GM23248 (cell line): ENCODE results near the gene VSIG8. TPM values are rescaled to one million over a fixed set of nuclear protein-coding genes. Genes with fewer than 3 reads are reported as not detected.
A peak's percentile ranks its signal among the peaks of the same experiment; 100 is the strongest.
"Not testable (repeated sequence)": the region's sequence is repeated elsewhere in the genome, so short reads cannot be mapped to it uniquely, and the experiment has no call there.

Experiments used
- DNase-seq: peaks from one replicate; pipeline ENCODE4 v3.0.0-alpha.2; 2015
- H2AFZ ChIP-seq: fragments of 200-600 bp; sonication (generic); 2 replicates; pipeline ENCODE4 v1.6.1; 2016; ENCODE audit warnings: antibody characterized with exemption
- H3F3A ChIP-seq: fragments of 200-600 bp; sonication (generic); 2 replicates; pipeline ENCODE4 v1.6.1; 2016; ENCODE audit warnings: mild to moderate bottlenecking, antibody characterized with exemption, mixed run types; ENCODE audit not compliant: insufficient read depth
- H3K27ac ChIP-seq: fragments of 200-600 bp; sonication (generic); 2 replicates; pipeline ENCODE4 v1.5.1; 2016; ENCODE audit warnings: mild to moderate bottlenecking
- H3K27me3 ChIP-seq: fragments of 200-600 bp; sonication (generic); replicated peaks from 2 replicates; pipeline ENCODE4 v1.6.1; 2016; ENCODE audit warnings: mild to moderate bottlenecking; ENCODE audit not compliant: insufficient read depth
- H3K36me3 ChIP-seq: fragments of 200-600 bp; sonication (generic); 2 replicates; pipeline ENCODE4 v1.6.1; 2016; ENCODE audit warnings: low read depth, mild to moderate bottlenecking
- H3K4me1 ChIP-seq: fragments of 200-600 bp; sonication (generic); 2 replicates; pipeline ENCODE4 v1.6.1; 2016; ENCODE audit warnings: mild to moderate bottlenecking; ENCODE audit not compliant: insufficient read depth
- H3K4me2 ChIP-seq: fragments of 200-600 bp; sonication (generic); one replicate; pipeline ENCODE4 v1.6.1; 2016; ENCODE audit warnings: mild to moderate bottlenecking; ENCODE audit not compliant: unreplicated experiment
- H3K4me3 ChIP-seq: fragments of 200-600 bp; sonication (generic); 2 replicates; pipeline ENCODE4 v1.5.1; 2016; ENCODE audit warnings: mild to moderate bottlenecking
- H3K79me2 ChIP-seq: fragments of 200-600 bp; sonication (generic); 2 replicates; pipeline ENCODE4 v1.6.1; 2016; ENCODE audit warnings: mild to moderate bottlenecking; ENCODE audit not compliant: insufficient read depth
- H3K9ac ChIP-seq: fragments of 200-600 bp; sonication (generic); 2 replicates; pipeline ENCODE4 v1.6.1; 2016; ENCODE audit warnings: mild to moderate bottlenecking
- H3K9me2 ChIP-seq: fragments of 200-600 bp; sonication (generic); 2 replicates; pipeline ENCODE4 v1.6.1; 2016; ENCODE audit warnings: mixed run types, mild to moderate bottlenecking, moderate library complexity; ENCODE audit not compliant: insufficient read depth
- H3K9me3 ChIP-seq: fragments of 200-600 bp; sonication (generic); one replicate; pipeline ENCODE4 v1.6.1; 2017; ENCODE audit warnings: low read depth
- H4K20me1 ChIP-seq: fragments of 200-600 bp; sonication (generic); 2 replicates; pipeline ENCODE4 v1.6.0; 2016; ENCODE audit not compliant: insufficient read depth
- EZH2 ChIP-seq: fragments of 200-600 bp; sonication (generic); IDR thresholded peaks from 2 replicates; pipeline ENCODE4 v1.6.1; 2018; ENCODE audit warnings: antibody characterized with exemption, mild to moderate bottlenecking; ENCODE audit not compliant: insufficient read depth, poor library complexity, severe bottlenecking
- EZH2phosphoT487 ChIP-seq: fragments of 200-600 bp; sonication (generic); IDR thresholded peaks from 2 replicates; pipeline ENCODE4 v1.6.1; 2018; ENCODE audit warnings: antibody characterized with exemption, moderate library complexity, mild to moderate bottlenecking, low read depth; ENCODE audit not compliant: insufficient read depth
- WGBS, 2 experiments: methylation state at CpG; one replicate each; pipeline ENCODE4 v1.1.6; 2015 to 2017; ENCODE audit warnings: low lambda C conversion rate in 2 of 2, low coverage in 1 of 2; ENCODE audit errors: missing lambda C conversion rate in 2 of 2; 5-methylcytosine and 5-hydroxymethylcytosine counted together
- in situ Hi-C: fragments of 300-500 bp; cut with MboI; formaldehyde crosslinking; loops from 2 replicates; pipeline ENCODE4 v1.15.0; 2020
- polyA plus RNA-seq: library from polyadenylated mRNA; unstranded; fragments of >200 nt; fragmentation: Nextera tagmentation; extraction: Ambion mirVana; gene quantifications from 2 replicates; pipeline ENCODE4 v1.2.1, GENCODE V29; 2016
- total RNA-seq: library from RNA; depleted of rRNA; stranded (reverse); fragments of >200 nt; shearing (Covaris generic); gene quantifications from 2 replicates; pipeline ENCODE4 v1.2.3, GENCODE V29; 2014; rRNA removed

VSIG8 gene
- total RNA-seq (not detected in 2 replicates), polyA plus RNA-seq (not detected in 2 replicates)

- Histone ChIP-seq H2AFZ (no peak within 1 kb of the TSS), H3K9me2 (no peaks in the 10 kb centered on the region)
- in situ Hi-C loops: no loop called here
Measured at GRCh38 chr1:159862557-159862956, at the start of gene VSIG8. VSIG8 (minus strand) TSS chr1:159862657; CDS start chr1:159862521, 136 bp downstream.

DNA sequence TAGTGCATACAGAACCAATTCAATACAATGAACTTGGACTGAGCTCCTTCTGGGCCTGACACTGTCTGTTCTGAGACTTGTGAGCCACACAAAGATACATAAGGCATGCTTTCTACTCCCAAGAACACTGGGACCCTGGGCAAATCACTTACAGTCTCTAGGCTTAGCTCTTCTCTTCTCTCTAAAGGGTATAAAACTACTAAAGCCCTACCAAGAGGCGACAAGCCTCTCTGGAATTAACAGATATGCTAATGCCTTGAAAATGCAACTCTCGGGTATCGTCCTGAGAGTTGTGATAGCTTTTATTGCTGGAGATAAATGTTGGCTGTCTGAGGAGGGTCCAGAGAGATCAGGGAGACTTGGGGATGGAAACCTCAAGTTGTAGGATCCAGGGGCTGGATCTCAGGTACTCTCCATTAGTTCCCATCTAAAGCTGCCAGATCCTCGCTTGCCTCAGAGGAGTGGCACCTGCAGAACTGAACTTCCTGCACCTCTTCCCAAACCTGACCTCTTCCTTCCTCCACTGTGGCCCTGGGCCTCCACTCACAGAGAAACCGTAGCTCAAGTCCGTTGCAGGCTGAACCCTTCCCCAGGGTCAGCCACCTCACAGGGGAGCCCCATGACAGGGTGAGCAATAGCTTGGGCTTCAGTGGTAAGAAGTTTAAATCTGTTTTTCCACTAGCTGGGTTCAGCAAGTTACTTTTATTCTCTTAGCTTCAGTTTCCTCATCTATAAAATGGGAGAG, 49.0 kb upstream of the VSIG8 start:
- H3K36me3 ChIP-seq: no peaks in the 10 kb centered on the region
- no peaks in the 10 kb centered on the region for H3K9me3 ChIP-seq
- no peak for DNase-seq
- no peak overlapping the region for H2AFZ ChIP-seq
- no peaks in the 10 kb centered on the region for H3K9me2 ChIP-seq
- TF ChIP-seq EZH2phosphoT487 (no peak), EZH2 (no peak)
- in situ Hi-C loops: no loop called here
- H3K27ac ChIP-seq: peak overlapping the region; percentile 73
- H3K4me1 ChIP-seq: peaks cover 44% of the 10 kb centered on the region
- no peaks in the 10 kb centered on the region for H3K79me2 ChIP-seq
- H3F3A ChIP-seq: peaks cover 15% of the 10 kb centered on the region
- H3K27me3 ChIP-seq: no peaks in the 10 kb centered on the region
- H3K9ac ChIP-seq: peak overlapping the region; percentile 59
- WGBS, 2 experiments: 90 to 93% methylated on average over 6 of the region's 6 CpGs
- H3K4me2 ChIP-seq: no peak overlapping the region
- no peak overlapping the region for H3K4me3 ChIP-seq
- no peaks in the 10 kb centered on the region for H4K20me1 ChIP-seq

More at GRCh38 chr1:159862557-159862956, at the start of gene VSIG8:
- H3K27ac ChIP-seq: no peak within 1 kb of the TSS
- WGBS, 2 experiments: 21 to 70% methylated on average over 1 to 4 of the region's 4 CpGs
- no peak for DNase-seq
- no peaks in the 10 kb centered on the region for H3K79me2 ChIP-seq
- no peak for TF ChIP-seq EZH2
- TF ChIP-seq EZH2phosphoT487: no peak
- peaks cover 14% of the 10 kb centered on the region; the same call in 1 of the 2 replicates for H3F3A ChIP-seq
- peaks cover 9% of the 10 kb centered on the region for H3K4me1 ChIP-seq
- no peak within 1 kb of the TSS for H3K4me2 ChIP-seq
- no peaks in the 10 kb centered on the region for H3K27me3 ChIP-seq
- H3K4me3 ChIP-seq: no peak within 1 kb of the TSS
- H4K20me1 ChIP-seq: no peaks in the 10 kb centered on the region
- H3K36me3 ChIP-seq: no peaks in the 10 kb centered on the region
- H3K9ac ChIP-seq: no peak within 1 kb of the TSS
- no peaks in the 10 kb centered on the region for H3K9me3 ChIP-seq

- no peak for DNase-seq
- no peaks in the 10 kb centered on the region for H3K36me3 ChIP-seq
- peaks cover 32% of the 10 kb centered on the region for H3K4me1 ChIP-seq
- no peak overlapping the region for H2AFZ ChIP-seq
- 69 to 75% methylated on average over 9 of the region's 9 CpGs for WGBS, 2 experiments
- no peaks in the 10 kb centered on the region for H3K9me3 ChIP-seq
- H3K4me3 ChIP-seq: no peak overlapping the region
- H3K27ac ChIP-seq: no peak overlapping the region
- H4K20me1 ChIP-seq: no peaks in the 10 kb centered on the region
- H3K27me3 ChIP-seq: no peaks in the 10 kb centered on the region
- H3K9ac ChIP-seq: no peak overlapping the region
- no peak overlapping the region for H3K4me2 ChIP-seq
- in situ Hi-C loops: no loop called here
- no peaks in the 10 kb centered on the region for H3K79me2 ChIP-seq
- H3K9me2 ChIP-seq: no peaks in the 10 kb centered on the region
- TF ChIP-seq EZH2phosphoT487: no peak
- TF ChIP-seq EZH2: no peak
- H3F3A ChIP-seq: peaks cover 4% of the 10 kb centered on the region
Measured at GRCh38 chr1:159908031-159908940, 45.8 kb upstream of the VSIG8 start.

GRCh38 chr1:159906960-159907359, 44.5 kb upstream of the VSIG8 start:
- Histone ChIP-seq H3K9me3 (no peaks in the 10 kb centered on the region), H3K79me2 (no peaks in the 10 kb centered on the region), H3K9ac (no peak overlapping the region), H3K9me2 (no peaks in the 10 kb centered on the region), H3K4me1 (peaks cover 20% of the 10 kb centered on the region), H3K4me3 (no peak overlapping the region), H4K20me1 (no peaks in the 10 kb centered on the region), H3F3A (no peaks in the 10 kb centered on the region), H3K36me3 (no peaks in the 10 kb centered on the region), H3K4me2 (no peak overlapping the region), H2AFZ (no peak overlapping the region), H3K27ac (no peak overlapping the region), H3K27me3 (no peaks in the 10 kb centered on the region)
- TF ChIP-seq EZH2 (no peak), EZH2phosphoT487 (no peak)
- no peak for DNase-seq
- WGBS, 2 experiments: 27 to 45% methylated on average over 1 of the region's 1 CpG
- in situ Hi-C loops: no loop called here

DNA sequence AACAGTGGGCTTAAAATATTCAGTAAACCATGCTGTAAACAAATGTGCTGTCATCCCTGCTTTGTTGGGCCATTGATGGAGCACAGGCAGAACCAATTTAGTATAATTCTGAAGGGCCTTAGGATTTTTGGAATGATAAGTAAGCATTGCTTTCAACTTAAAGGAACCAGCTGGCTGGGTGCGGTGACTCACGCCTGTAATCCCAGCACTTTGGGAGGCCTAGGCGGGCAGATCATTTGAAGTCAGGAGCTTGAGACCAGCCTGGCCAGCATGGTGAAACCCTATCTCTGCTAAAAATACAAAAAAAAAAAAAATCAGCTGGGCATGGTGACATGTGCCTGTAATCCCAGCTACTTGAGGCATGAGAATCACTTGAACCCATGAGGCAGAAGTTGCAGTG, 41.6 kb upstream of the VSIG8 start:
- H3F3A ChIP-seq, H3K4me3 ChIP-seq, H3K27me3 ChIP-seq, H3K36me3 ChIP-seq, DNase-seq, H3K79me2 ChIP-seq, H4K20me1 ChIP-seq, H3K27ac ChIP-seq, H3K9me2 ChIP-seq, H3K4me1 ChIP-seq, H3K9me3 ChIP-seq, H3K9ac ChIP-seq, in situ Hi-C loops, H2AFZ ChIP-seq, H3K4me2 ChIP-seq: not testable (repeated sequence)
- WGBS, 2 experiments: 91 to 97% methylated on average over 3 of the region's 3 CpGs
